Measurements from ENCODE around the gene DAD1.
"Not testable (repeated sequence)": the region's sequence is repeated elsewhere in the genome, so short reads cannot be mapped to it uniquely, and the experiment has no call there.

DAD1 gene

GRCh38 chr14:22589096-22589839 is at the start of gene DAD1:
Gene DAD1 (minus strand): TSS chr14:22589224. CDS start chr14:22589157, 67 bp downstream.
- peak; percentile 99 for DNase-seq (ENCODE audit: low read depth in 1 of 2, low spot score in 1 of 2)

GRCh38 chr14:22635980-22636379 is 47.0 kb upstream of the DAD1 start:
- DNase-seq (ENCODE audit: low read depth in 1 of 2, low spot score in 1 of 2), result not testable (repeated sequence)

- no peak for DNase-seq (ENCODE audit: low read depth in 1 of 2, low spot score in 1 of 2)
These were observed 45.3 kb upstream of the DAD1 start for GRCh38 chr14:22634233-22634900.

- no peak for DNase-seq (ENCODE audit: low read depth in 1 of 2, low spot score in 1 of 2)
These were observed 41.5 kb upstream of the DAD1 start for GRCh38 chr14:22630486-22630885.

GRCh38 chr14:22630066-22630465 is 41.0 kb upstream of the DAD1 start:
- no peak for DNase-seq (ENCODE audit: low read depth in 1 of 2, low spot score in 1 of 2)

- no peak for DNase-seq (ENCODE audit: low read depth in 1 of 2, low spot score in 1 of 2)
These were observed 40.3 kb upstream of the DAD1 start for GRCh38 chr14:22629361-22629760.

GRCh38 chr14:22627506-22628263 is 38.7 kb upstream of the DAD1 start:
- no peak for DNase-seq (ENCODE audit: low read depth in 1 of 2, low spot score in 1 of 2)

GRCh38 chr14:22626590-22626989 is 37.6 kb upstream of the DAD1 start:
- DNase-seq (ENCODE audit: low read depth in 1 of 2, low spot score in 1 of 2), result no peak

- no peak for DNase-seq (ENCODE audit: low read depth in 1 of 2, low spot score in 1 of 2)
These were observed 34.0 kb upstream of the DAD1 start for GRCh38 chr14:22623047-22623446.

- DNase-seq (ENCODE audit: low read depth in 1 of 2, low spot score in 1 of 2), result no peak
These were observed 33.2 kb upstream of the DAD1 start for GRCh38 chr14:22622255-22622654.

- not testable (repeated sequence) for DNase-seq (ENCODE audit: low read depth in 1 of 2, low spot score in 1 of 2)
These were observed 26.7 kb upstream of the DAD1 start for GRCh38 chr14:22615765-22616164.

GRCh38 chr14:22614240-22614799 is 25.3 kb upstream of the DAD1 start:
- DNase-seq (ENCODE audit: low read depth in 1 of 2, low spot score in 1 of 2), result no peak

- DNase-seq (ENCODE audit: low read depth in 1 of 2, low spot score in 1 of 2), result no peak
These were observed 24.8 kb upstream of the DAD1 start for GRCh38 chr14:22613736-22614239.

GRCh38 chr14:22613106-22613695 is 24.2 kb upstream of the DAD1 start:
- DNase-seq (ENCODE audit: low read depth in 1 of 2, low spot score in 1 of 2), result no peak

- DNase-seq (ENCODE audit: low read depth in 1 of 2, low spot score in 1 of 2), result no peak
These were observed 21.9 kb upstream of the DAD1 start for GRCh38 chr14:22610931-22611330.

GRCh38 chr14:22607291-22607690 is 18.3 kb upstream of the DAD1 start:
- no peak for DNase-seq (ENCODE audit: low read depth in 1 of 2, low spot score in 1 of 2)

- no peak for DNase-seq (ENCODE audit: low read depth in 1 of 2, low spot score in 1 of 2)
These were observed 17.4 kb upstream of the DAD1 start for GRCh38 chr14:22606380-22606779.

GRCh38 chr14:22602862-22603261 is 13.8 kb upstream of the DAD1 start:
- no peak for DNase-seq (ENCODE audit: low read depth in 1 of 2, low spot score in 1 of 2)

- DNase-seq (ENCODE audit: low read depth in 1 of 2, low spot score in 1 of 2), result no peak
These were observed 13.0 kb upstream of the DAD1 start for GRCh38 chr14:22601996-22602395.

- no peak for DNase-seq (ENCODE audit: low read depth in 1 of 2, low spot score in 1 of 2)
These were observed 12.4 kb upstream of the DAD1 start for GRCh38 chr14:22601456-22601855.

GRCh38 chr14:22600027-22600426 is 11.0 kb upstream of the DAD1 start:
- no peak for DNase-seq (ENCODE audit: low read depth in 1 of 2, low spot score in 1 of 2)
